Measurements from ENCODE around the gene ITPKC.
A peak's percentile ranks its signal among the peaks of the same experiment; 100 is the strongest.
"Not testable (repeated sequence)": the region's sequence is repeated elsewhere in the genome, so short reads cannot be mapped to it uniquely, and the experiment has no call there.

ITPKC gene

GRCh38 chr19:40774916-40775631, 58.2 kb downstream of the ITPKC start, which contains the start of gene MIA:
TSS of gene MIA (plus strand) at chr19:40775521. CDS start at chr19:40775543, 22 bp downstream.
- peak; percentile 57 for DNase-seq

DNA sequence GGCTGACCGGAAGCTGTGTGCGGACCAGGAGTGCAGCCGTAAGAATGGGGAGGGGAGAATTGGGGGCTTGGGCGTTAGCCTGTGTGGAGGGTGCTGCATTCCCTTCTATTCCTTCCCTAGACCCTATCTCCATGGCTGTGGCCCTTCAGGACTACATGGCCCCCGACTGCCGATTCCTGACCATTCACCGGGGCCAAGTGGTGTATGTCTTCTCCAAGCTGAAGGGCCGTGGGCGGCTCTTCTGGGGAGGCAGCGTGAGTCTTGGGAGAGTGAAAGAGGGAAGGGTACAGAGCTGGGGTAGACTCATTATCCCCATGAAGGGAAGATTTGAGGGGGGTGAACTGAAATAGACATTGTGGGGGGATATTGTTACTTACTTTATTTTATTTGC, 58.7 kb downstream of the ITPKC start:
- no peak for DNase-seq

DNA sequence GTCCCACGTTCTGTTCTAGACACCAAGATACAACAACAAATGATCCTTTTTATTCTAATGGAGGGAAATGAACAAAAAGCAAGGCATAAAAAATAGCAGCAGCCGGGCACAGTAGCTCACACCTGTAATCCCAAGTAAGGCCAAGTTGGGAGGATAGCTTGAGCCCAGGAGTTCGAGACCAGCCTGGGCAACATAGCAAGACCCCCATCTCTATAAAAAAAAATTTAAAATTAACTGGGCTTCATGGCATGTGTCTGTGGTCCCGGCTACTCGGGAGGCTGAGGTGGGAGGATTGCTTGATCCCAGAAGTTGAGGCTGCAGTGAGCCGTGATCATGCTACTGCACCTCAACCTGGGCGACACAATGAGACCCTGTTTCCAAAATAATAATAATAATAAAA, 59.5 kb downstream of the ITPKC start:
- no peak for DNase-seq

GRCh38 chr19:40776932-40777644, 60.2 kb downstream of the ITPKC start:
- DNase-seq = peak; percentile 92

GRCh38 chr19:40777645-40777936, 60.7 kb downstream of the ITPKC start:
- no peak for DNase-seq

GRCh38 chr19:40777937-40778705, 61.2 kb downstream of the ITPKC start, which contains the start of gene RAB4B:
TSS of gene RAB4B (plus strand) at chr19:40778247. CDS start at chr19:40778376, 129 bp downstream.
- peak; percentile 100 for DNase-seq

DNA sequence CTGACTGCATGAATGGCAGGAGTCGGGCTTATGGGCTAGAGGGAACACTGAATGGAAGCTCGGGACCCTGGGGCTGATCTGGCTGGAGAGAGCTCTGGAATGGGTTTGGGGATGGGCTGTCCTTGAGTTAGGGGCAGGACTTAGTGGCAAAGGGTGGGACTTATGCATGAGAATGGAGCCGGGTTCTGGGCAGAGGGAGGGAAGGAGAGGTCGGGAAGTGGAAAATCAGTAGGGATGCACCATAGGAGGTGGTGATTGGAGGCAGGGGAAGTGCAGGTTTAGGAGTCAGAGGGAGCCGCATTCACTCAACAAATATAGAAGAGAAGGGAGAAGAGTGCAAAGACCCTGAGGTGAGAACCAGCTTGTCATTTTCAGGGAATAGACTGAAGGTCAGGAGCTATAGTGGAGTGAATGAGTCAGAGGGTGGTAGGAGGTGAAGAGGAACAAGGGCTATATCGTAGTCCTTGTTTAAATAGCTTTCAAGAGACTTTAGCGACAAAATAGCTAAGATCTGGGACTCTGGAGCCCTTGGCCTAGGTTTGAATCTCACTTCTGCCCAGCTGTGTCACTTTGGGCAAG, 61.9 kb downstream of the ITPKC start:
- no peak for DNase-seq

- DNase-seq = no peak
Measured at GRCh38 chr19:40780582-40780981, 63.7 kb downstream of the ITPKC start.

DNA sequence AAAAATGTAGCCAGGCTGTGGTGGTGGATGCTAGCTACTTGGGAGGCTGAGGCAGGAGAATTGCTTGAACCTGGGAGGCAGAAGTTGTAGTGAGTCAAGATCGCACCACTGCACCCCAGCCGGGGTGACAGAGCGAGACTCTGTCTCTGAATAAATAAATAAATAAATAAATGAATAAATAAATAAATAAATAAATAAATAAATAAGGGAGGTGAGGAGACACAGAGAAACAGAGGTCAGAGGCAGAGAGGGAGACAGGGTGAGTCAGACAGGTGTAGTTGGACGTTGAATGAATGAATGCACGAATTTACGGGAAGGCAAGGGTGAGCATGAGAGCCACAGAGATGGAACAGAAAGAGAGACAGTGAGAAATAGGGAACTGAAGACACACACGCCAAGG, 64.2 kb downstream of the ITPKC start:
- no peak for DNase-seq

- DNase-seq = no peak
Measured at GRCh38 chr19:40783711-40784110, 66.8 kb downstream of the ITPKC start.

DNA sequence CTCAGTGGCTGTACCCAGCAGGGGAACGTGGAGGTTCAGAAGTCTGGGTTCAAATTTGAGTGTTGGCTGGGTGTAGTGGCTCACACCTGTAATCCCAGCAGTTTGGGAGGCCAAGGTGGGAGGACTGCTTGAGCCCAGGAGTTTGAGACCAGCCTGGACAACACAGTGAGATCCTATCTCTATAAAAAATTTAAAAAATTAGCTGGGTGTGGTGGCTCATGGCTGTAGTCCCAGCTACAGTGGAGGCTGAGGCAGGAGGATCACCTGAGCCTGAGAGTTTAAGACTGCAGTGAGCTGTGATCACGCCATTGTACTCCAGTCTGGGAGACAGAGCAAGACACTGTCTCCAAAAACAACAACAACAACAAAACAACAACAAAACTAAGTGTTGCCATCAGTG, 67.2 kb downstream of the ITPKC start:
- DNase-seq = not testable (repeated sequence)

DNA sequence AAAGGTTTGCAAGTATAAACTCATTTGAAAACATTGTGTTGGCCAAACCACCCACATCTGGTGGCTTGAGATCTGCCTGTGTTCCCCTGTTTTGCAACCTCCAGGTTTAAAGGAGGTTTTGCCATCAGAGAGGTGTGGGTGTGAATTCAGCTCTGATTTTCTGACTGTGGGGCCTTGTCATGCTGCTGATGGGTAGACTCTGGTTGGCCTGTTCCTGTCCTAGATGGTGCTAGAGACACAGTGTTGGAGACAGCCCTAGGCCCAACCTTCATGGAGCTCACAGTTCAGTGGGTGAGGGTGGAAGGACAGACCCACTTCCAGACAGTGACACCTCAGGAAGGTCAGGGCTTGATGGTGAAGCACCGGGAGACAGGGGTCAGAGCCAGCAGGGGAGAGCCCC, 68.6 kb downstream of the ITPKC start:
- DNase-seq = no peak

DNA sequence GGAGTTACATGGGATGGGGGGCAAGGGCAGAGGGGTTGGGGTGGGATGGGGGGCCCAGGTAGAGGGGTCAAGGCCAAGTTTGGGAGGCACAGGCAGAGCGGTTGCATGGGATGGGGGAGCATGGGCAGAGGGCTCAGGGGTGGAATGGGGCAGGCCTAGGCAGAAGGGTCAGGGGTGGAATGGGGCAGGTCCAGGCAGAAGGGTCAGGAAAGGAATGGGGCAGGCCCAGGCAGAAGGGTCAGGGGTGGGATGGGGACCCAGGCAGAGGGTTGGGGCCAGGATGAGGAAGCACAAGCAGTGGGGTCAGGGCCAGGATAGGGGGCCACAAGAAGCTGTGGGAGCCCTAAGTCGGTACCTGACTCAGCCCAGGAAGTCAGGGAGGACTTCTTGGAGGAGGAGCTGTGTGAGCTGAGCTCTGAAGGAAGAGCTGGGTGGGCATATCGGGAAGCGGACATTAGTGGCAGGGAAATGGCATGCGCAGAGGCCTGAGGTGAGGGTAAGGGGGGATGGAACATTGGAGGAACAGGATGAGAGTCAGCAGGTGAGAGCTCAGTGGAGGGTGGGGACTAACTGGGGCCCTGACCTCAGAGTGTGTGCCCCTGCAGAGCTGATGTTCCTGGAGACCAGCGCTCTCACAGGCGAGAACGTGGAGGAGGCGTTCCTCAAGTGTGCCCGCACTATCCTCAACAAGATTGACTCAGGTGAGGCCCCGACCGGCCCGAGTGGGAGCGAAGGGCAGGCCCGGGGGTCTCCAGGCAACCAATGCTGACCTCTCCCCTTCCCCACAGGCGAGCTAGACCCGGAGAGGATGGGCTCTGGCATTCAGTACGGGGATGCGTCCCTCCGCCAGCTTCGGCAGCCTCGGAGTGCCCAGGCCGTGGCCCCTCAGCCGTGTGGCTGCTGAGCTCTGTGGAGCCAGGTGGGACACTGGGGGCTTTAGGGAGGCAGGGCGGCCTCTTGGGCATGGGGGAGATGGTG, 69.4 kb downstream of the ITPKC start:
- DNase-seq = no peak
